ENCODE data around the gene HDAC9.

HDAC9 gene

DNA sequence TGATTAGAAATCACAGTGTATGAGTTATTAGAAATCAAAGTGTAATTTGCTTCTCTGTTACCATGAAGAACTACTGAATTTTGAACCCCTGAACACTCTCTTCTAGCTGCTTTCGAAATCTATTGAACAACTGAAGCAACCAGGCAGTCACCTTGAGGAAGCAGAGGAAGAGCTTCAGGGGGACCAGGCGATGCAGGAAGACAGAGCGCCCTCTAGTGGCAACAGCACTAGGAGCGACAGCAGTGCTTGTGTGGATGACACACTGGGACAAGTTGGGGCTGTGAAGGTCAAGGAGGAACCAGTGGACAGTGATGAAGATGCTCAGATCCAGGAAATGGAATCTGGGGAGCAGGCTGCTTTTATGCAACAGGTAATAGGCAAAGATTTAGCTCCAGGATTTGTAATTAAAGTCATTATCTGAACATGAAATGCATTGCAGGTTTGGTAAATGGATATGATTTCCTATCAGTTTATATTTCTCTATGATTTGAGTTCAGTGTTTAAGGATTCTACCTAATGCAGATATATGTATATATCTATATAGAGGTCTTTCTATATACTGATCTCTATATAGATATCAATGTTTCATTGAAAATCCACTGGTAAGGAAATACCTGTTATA, 170.7 kb downstream of the HDAC9 start:
- peak; percentile 81 for DNase-seq (ENCODE audit: low spot score)

DNA sequence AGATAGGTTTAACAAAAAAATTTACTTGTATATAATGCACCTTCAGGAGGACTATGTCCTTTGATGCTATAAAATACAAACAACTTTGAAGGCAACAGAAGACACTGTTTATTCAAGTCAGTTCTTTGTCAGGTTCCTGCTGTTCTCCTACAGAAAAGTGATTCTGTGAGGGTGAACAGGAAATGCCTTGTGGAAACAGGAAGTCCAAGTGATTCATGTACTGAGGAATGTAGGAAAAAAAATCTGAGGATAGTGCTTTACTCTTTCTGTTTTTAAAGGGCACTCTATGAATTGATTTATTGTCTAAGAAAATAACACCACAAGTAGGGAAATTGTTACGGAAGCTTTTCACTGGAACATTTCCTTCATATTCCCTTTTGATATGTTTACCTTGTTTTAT, 171.9 kb downstream of the HDAC9 start:
- peak; percentile 78 for DNase-seq (ENCODE audit: low spot score)

DNA sequence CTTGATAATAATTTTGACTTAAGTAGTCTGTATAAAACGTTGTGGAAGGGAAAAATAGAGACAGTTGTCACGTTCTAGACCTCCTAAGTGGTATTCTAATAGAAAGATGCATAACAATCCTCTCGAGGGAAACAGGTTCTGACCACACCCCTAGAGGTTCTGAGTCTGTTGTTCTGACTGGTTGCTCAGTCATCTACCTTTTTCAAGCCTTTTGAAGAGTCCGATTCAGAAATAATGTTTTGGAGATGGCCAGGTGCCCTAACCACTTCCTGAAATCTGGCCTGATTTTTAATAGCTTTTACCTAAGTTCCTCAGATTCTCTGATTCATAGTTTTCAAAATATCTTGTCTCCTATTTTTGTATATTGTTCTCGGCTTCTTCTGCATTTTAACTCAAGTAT, 175.6 kb downstream of the HDAC9 start:
- no peak for DNase-seq (ENCODE audit: low spot score)

DNA sequence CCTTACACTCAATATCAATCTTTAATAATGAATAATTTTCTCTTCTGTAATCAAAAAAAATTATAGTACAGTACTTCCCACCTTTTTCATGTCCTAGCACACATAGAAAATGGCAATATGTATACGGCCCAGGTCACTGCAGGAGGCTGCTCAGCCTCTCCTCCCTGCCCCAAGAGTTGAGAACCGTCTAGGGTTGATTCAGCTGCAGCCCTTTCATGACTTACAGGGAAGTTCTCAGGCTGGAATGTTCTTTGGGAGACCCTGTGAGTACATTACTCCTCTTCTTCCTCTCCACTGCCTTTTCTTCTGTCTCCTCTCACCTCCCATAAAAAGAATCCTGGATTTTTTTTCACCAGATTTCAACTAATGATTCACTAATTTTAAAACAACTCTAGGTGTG, 180.0 kb downstream of the HDAC9 start:
- peak; percentile 36 for DNase-seq (ENCODE audit: low spot score)

DNA sequence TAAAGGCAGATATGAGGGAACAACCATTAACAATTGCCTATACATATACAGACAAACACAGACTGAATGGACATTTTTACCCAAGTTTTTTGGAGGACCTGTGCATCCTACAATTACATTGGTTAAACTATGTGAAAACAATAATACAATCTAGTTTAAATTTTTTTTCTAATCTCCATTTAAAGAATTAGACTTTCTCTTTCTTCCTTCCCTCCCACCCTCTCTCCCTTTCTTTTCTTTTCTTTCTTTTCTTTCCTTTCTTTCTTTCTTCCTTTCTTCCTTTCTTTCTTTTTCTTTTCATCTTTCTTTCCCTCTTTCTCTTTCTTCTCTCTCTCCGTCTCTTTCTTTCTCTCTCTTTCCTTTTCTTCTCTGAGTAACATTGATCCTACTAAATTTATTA, 183.7 kb downstream of the HDAC9 start:
- no peak for DNase-seq (ENCODE audit: low spot score)

DNA sequence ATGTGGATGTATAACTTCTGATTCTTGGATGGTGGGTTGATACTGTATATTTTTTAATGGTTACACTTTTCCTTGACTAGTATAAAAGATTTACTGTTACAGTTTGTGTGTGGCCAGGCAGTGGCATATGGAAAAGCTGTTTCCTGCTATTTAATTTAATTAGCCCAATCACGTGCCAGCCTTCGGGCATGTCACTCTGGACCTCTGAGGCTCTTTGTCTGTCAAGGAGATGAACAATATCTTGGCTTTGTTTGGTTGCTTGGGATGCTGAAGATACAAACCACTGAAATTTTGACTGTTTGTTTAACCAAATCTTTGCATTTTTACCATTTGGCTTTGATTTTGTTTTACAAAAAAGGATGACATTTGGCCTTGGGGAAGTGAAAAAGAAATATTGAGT, 185.0 kb downstream of the HDAC9 start:
- no peak for DNase-seq (ENCODE audit: low spot score)

DNA sequence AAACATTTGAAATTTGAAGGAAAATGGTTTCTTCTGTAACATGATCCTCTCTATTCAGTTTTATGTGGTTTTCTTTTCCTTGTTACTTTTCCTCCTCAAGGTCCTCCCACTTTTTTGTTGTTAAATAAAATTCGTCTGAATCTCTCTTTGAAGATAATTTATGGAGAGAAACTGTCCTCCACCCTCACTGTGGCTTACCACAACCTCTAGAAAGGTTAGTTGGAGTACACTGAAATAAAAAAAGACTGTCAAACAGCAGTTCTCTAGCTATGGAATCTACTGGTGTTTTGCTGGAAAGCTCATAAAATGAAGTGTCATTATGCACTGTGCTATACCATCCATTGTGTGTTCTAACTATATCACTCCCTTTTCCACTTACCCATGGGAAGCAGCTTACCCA, 189.4 kb downstream of the HDAC9 start:
- no peak for DNase-seq (ENCODE audit: low spot score)

DNA sequence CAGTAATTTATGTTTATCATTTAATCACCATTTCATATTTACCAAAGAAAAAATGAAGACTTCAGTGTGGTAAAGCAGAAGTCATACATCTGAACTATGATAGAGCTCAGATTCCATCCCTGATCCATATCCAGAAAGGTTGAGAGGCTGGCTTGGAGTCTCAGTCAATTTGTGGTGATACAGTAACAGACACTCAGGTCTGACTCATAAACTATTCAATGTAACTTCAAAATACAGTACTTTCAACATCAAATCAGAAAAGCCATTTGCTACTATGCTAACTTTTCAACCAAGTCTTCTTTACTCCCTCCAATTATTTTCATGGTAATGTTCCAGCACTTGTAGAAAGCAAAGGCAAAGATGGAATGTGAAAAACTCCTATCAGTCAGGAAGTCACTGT, 190.4 kb downstream of the HDAC9 start:
- DNase-seq (ENCODE audit: low spot score), result peak; percentile 26

DNA sequence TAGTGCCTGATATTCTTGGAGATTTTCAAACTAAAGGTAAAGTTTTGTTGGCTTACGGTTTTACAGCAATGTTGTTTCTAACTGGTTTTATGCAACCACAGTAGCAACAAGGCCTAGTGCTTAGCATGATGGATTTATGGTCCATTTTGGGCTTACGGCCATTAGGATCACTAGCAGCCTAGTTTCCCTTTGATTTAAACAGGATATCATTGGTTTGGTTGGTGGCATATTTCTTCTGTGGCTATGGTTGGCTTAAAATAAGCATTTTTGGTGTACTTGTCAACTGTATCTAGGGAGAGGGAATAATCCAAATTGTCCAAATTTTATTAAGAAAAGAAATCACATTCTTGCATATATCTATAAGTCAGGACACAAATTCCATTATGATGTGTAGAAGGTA, 194.0 kb downstream of the HDAC9 start:
- DNase-seq (ENCODE audit: low spot score), result no peak

DNA sequence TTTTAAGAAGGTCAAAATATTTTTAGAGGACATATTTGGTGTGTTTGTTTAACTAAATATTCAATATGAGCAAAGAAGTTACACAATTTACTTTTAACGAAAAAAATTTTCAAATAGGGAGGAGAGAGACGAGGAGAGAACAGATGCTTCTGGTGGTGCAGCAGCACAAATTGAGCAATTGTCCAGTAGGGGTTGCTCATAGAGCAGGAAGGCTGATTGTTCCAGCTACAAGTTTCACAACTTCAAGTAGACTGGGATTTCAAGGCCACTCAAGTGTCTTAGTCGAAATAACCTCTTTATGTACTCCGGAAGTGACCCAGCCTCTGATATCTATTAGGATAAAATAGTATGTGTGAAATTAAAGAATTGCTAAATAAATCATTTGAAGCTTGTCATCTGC, 197.9 kb downstream of the HDAC9 start:
- DNase-seq (ENCODE audit: low spot score), result peak; percentile 23

DNA sequence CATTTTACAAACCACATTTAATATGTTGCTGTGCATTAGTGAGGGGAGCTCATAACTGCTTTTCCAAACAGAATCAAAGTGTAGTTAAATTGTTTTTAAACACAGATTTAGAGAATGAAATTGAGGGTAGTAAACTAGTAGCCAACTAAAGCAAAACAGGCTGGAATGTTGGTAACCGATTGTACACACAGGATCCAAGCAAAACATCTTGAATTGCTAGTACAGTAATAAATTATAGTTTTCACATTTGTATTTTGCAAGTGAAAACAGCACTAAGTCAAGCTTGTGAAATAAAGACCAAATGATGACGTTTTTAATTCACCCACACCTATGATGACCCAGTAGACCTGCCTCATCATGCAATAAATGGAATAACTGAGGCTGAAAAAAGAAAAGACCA, 198.3 kb downstream of the HDAC9 start:
- DNase-seq (ENCODE audit: low spot score), result no peak

DNA sequence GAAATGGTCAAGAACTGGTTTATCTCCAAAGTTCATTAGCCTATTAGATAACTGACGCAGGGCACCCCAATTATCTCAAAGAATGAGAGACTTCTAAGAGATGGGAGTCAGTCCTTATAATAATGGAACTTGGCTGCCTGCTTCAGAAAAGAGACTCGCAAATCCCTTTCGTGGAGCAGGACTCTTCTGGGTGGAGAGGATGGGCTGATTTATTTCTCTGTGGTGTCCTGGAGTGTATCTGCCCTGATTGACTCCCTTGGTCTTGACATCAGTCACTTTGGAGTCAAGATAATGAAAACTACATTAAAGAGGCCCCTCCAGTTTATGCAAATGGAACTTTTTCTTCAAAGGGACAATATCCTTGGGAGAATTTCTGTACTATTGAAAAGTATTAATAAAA, 198.9 kb downstream of the HDAC9 start:
- DNase-seq (ENCODE audit: low spot score), result no peak

DNA sequence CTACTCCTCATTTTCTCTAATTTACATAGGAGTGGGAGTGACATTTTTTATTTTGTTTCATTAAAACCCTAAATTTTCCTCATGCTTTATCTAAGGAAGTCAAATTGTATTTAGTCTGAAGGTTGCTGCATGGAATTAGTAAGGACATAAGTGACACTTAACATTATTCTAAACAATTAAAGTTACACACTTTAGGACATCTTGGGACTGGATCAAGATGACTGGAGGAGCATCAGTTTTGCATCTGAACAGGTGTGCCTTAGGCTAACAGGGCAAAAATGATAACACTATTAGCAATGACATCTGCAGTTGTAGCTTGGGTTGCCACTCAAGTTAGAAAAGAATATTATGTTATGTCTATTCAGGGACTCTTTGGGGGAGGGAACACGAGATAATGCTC, 199.4 kb downstream of the HDAC9 start:
- DNase-seq (ENCODE audit: low spot score), result no peak

DNA sequence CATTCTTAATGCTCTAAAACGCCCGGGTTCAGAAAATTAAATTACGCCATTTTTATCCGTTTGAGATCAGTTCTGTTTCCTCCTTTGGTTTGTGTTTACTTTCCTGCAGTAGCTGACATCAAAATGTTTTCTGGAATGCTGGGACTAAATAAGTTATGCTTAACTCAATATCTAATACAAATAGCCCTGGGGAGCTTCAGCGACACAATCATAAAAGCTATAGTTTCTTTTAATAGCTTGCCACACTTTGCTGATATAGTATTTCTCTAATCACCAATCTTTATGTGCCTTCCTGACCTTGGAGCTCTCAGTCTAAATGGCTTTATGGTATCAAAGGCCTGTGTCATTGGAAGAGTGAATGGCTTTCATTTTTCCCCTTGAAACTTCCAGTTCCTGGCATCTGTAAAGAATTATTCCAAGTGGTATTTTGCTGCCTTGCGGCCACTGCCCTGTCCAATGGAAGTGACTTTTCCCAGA, 202.7 kb downstream of the HDAC9 start:
- no peak for DNase-seq (ENCODE audit: low spot score)

DNA sequence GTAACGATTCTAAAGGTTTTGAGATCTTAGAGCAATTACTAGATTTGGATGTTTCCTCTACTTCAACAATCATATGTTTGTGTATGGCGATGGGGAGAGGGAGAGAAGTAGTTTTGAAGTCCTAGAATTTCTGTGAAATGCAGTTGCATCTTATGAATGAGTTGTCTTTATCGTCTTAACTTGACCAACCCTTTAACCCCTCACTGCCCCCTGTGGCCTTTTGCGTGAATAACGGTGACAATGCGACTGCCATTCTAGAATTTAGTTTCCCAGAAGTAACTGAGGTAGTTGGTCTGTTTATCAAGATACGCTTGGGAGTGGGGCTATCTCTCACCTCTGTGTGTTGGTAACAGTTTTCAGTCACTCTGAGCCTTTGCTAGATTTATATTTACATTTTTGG, 204.6 kb downstream of the HDAC9 start:
- DNase-seq (ENCODE audit: low spot score), result no peak

DNA sequence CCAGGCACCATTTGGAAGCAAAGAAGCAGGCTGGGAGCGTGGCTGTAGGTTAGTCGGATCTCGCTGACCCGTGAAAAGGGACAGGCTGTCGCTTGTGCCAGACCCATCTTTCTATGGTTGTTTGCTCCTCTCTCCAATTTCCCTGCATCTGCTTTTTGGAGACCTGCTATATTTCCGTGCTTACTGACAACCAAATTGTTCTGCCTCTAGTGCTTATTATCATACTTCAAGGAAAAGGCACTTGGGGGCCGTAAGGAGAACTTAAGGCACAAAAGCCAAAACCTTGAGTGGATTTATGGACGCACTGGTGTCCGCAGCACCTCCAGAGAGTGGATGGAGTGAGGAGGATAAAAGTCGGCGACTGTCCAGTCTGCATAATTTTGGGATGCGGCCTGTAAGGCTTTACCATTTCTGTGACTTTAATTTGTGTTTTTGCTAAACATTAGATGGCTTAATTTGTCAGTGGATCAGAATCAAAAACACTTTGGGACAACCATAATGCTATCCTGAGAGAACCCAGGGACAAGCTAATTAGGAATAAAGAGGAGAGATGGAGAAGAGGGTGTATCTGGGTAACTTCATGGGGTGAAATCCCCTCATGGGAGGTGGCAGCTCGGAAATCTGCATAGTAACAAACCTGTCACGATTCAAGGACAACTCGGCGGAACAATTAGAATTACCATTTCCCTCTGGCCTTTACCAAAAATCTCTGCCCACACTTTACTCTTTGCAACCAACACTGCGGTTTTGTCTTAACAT, 206.7 kb downstream of the HDAC9 start:
- DNase-seq (ENCODE audit: low spot score), result no peak

DNA sequence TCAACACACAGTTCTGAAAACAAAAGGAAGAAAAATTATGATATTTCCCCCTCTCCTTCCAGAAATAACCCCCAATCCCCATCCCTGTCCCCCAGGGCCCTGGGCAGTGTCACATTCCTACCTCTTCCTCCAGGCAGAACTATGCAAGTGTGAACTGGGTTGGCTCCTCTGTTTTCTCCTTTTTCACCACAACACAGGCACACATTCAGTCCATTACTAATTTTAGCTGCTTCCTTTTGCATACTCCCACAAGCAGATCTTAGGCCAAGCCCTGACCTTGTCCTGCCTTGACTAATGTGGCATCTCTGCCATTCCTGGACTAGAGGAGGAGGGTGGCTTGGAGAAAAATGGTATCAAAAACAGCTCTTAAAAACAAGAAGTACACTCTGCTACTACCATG, 208.1 kb downstream of the HDAC9 start:
- DNase-seq (ENCODE audit: low spot score), result no peak

DNA sequence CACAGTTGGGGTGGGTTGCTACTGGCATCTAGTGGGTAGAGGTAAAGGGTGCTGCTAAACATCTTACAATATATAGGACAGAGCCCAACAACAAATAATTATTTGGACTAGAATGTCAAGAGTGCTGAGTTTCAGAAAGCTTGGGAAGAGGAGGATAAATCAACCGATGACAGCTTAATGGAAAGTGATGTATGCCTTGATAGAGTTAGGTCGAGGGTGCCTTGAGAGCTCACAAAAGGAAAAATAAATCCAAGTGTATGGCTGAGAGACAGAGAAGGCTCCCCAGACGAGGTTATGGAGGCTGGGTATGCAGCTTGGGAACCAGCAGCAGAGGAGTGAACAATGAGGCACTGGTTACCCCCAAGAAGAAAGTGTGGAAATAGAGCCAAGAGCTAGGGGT, 211.1 kb downstream of the HDAC9 start:
- DNase-seq (ENCODE audit: low spot score), result no peak

DNA sequence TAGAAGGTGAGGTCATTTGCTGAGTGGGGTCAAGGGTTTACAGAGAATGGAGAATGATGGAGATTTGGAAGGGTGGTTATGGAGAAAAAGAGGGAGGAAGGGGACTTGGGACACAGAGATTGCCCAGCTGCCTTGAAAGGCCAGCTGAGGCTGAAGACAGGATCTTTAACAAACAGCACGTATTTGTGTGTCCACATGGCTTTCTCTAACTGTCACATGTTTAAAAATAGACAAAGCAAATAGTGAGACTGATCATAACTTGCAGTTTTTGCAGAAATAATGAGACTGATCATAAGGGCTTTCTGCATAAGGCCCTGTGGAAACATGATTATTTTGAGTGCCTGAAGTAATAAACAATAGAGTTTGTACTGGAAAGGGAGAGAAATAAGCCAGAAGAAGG, 212.7 kb downstream of the HDAC9 start:
- no peak for DNase-seq (ENCODE audit: low spot score)

DNA sequence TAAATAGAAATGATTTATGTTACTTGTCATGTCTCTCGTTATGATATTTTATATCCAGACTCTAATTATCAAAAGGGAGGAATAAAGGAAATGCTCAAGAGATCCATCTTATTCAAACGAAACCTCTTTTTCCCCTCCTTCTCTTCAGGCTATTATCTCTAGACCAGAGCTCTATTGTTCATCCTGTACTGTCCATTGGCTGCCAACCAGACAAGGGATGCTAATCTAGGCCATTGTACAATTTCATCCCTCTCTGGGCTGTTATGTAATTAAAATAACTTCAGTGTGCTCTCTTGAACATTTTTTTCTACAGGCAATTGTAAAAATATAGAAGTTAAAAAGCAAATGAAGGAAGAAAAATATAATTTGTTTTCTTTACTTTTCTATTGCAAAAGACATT, 220.4 kb downstream of the HDAC9 start:
- DNase-seq (ENCODE audit: low spot score), result no peak

DNA sequence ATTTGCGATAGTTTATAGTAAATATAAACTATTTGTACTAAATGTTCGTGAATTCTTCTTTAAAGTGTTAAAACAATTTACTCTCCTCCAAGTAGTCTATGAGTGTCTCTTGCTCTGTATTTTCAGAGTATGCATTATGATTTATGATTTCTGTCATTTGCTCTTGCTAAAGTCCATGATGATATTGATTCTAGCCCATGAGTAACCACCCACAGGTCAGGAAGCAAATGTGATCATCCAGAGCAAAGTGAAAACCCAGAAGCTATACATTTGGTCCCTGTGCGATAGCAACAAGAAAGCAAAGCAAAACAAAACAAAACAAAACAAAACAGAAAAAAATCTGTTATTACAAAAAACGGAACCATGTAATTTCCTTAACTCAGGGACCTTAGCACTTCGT, 225.9 kb downstream of the HDAC9 start:
- DNase-seq (ENCODE audit: low spot score), result no peak

DNA sequence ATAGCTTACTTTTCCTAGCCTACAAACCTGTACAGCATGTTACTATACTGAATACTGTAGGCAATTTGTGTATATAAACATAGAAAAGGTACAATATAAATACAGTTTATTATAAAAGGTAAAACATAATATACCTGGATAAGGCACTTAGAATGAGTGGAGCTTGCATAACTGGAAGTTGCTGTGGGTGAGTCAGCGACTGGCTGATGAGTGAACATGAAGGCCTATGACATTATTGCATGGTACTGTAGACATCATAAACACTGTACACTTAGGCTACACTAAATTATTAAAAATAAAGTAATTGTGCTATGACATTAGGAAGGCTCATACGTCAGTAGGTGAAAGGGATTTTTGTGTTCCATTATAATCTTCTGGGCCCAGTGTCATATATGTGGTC, 228.8 kb downstream of the HDAC9 start:
- DNase-seq (ENCODE audit: low spot score), result peak; percentile 36

DNA sequence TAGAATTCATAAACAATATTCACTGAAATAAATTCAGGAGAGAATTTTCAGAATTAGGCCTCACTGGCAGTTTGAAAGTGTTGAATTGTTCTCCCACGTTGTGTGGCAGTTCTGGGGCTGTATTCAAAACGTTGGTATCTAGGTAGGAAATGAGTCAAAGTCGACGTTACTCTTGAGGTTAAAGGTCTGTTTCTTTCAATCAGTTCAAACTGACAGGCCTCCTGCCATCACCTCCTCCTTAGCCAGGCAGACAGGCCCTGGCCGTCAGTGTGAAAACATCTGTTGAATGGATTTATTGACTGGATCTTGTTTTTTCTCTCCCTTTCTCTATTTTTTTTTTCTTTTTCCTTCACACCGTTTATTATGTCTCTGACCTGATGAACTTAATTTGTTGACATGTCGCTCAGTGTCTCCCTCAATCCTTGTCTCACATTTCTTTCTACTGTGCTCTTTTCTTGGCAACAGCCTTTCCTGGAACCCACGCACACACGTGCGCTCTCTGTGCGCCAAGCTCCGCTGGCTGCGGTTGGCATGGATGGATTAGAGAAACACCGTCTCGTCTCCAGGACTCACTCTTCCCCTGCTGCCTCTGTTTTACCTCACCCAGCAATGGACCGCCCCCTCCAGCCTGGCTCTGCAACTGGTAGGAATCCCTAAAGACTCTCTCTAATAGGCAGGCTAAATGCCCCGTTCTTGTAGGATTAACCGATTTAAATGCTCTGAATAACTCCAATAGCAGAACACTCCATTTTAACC, 231.7 kb downstream of the HDAC9 start:
- DNase-seq (ENCODE audit: low spot score), result peak; percentile 62

Measured in kidney tubule cell (primary cell).